Ureter (tissue), 1 donor: ENCODE measurements around the gene RALGPS2. TPM values are rescaled to one million over a fixed set of nuclear protein-coding genes. Genes with fewer than 3 reads are reported as not detected.

Experiments
- DNase-seq: peaks from one replicate; pipeline ENCODE4 v3.0.0-alpha.2; 2020; ENCODE audit warnings: low spot score
- total RNA-seq: library from RNA; stranded (reverse); gene quantifications from one replicate; pipeline ENCODE4 v1.2.4, GENCODE V29; 2023
- donor health status: DM: yes; HTN: yes; CAD: no.

RALGPS2 gene
- total RNA-seq, 1 donor from 2014 or later, result 39.2 TPM

- DNase-seq, result no peak
These were observed 238.0 kb downstream of the RALGPS2 start for GRCh38 chr1:178962853-178963711.

- no peak for DNase-seq
These were observed 239.7 kb downstream of the RALGPS2 start for GRCh38 chr1:178964469-178965330.

DNA sequence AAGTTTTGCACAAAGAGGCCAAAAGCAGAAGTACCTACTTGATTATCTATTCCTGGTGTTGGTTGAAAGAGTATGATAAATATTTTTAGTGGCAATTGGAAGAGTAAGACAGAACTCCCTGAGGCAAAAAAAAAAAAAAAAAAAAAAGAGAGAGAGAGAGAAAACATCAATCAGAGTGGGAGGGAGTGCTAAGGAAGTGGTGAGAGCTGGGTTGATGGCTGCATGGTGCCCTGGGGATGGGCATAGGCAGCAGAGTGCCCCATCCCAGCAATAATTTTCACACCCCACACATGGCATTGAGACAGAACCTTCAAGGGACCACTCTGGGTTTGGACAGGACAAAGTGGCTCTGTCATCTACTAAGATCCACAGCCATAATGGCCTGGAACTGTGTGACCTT is 241.3 kb downstream of the RALGPS2 start:
- no peak for DNase-seq

- no peak for DNase-seq
These were observed 244.4 kb downstream of the RALGPS2 start for GRCh38 chr1:178969226-178969987.

DNA sequence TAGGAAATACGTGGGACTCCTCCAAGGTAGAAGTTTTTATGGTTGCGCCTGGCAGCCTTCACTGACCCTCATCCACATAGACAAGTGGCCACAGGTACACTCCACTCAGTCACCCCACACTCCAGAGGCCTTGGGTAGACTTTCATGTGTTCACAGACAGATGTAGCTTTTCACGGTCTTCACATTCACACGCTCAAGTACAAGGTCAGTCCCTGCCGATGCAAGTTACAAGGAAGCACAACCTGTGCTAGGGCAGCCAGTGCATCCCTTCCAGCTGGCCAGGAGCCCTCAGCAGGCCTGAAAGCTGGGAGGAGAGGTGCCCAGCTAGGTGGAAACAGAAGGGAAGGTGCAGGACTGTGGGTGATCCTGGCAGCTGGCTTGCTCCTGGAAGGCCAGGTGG is 245.1 kb downstream of the RALGPS2 start:
- no peak for DNase-seq

Other genes starting within 250 kb of the RALGPS2 start
- not detected for gene CLEC20A, start 228.3 kb upstream of the RALGPS2 start, total RNA-seq
- not detected for gene TEX35, start 212.1 kb upstream of the RALGPS2 start, total RNA-seq
- 26.3 TPM for gene ANGPTL1, start 145.8 kb downstream of the RALGPS2 start, total RNA-seq